OCI-M2 (cell line): ENCODE data around the gene HOXB1.
"Not testable (repeated sequence)": the region's sequence is repeated elsewhere in the genome, so short reads cannot be mapped to it uniquely, and the experiment has no call there.

Source experiments
- DNase-seq: peaks from one replicate; lab custom pipeline; 2025; ENCODE audit not compliant: unreplicated experiment; lab: John Stamatoyannopoulos, UW

HOXB1 gene

DNA sequence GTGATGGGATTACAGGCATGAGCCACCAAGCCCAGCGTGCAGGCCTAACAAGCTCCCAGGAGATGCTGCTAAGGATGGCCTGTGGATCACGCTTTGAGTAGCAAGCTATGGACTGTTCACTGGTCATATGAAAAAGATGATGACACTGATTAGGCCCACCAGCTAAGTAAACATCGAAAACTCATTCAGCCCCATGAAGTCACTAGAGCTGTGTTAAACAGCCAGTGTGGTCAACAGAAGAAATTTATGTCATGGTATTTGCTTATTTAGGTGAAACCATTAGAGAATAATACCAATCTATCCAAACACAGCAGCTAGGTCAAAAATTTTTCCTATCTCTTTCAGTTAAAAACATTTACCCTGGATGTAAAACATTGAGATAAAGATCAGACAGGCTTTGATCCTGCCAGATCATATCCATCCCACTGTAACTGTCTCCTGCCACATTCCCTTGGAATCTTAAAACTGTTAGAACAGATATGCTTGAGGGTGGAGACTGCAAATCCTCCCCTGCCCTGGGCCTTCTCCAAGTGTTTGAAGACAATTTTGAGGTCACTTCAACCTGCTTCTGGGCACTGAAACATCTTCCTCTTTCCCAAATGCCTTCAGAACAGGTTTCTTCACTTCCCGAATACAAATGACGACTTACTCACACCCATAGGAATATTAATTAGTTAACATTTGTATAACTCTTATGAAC is 30.9 kb downstream of the HOXB1 start:
- no peak for DNase-seq

DNA sequence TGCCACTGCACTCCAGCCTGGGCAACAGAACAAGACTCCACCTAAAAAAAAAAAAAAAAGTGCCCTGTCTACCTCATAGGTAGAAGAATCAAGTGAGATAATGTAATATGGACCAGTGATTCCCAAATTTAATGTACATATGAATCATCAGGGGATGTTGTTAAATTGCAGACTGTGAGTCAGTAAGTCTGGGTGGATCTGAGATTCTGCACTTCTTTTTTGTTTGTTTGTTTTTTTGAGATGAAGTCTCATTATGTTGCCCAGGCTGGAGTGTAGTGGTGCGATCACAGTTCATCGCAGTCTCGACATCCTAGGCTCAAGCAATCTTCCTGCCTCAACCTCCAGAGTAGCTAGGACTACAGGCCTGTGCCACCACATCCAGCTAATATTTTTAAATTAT is 31.6 kb downstream of the HOXB1 start:
- no peak for DNase-seq

DNA sequence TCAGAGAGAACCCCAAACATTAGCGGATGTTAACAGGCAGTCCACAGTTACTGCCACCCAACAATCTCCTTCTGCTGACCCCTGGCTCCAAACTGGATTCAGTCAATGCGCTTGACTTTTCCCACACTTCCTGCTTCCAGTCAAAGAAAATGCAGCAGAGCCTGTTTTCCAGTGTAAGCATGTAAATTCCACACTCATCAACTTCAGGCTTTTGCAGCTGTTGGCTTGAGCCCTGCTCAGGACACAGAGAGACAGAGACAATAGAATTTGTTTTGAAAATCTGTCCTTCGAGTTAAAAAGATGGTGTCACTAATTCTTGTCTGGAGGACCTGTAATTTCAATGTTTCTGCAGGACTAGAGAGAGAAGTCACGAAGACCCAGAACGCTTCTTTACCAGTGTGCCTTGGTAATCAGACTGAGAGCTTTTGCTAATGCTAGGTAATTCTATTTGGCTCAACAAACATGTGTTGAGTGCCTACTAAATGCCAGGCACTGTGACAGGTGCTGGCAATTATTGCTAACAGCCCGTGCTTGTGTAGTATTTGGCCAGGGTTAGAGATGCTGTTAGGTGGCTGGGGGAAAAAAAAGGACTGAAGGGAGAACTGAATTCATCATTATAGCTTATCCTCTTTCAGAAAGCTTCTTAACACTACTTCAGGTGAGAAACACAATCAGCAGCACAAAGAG is 32.5 kb downstream of the HOXB1 start:
- DNase-seq: no peak

DNA sequence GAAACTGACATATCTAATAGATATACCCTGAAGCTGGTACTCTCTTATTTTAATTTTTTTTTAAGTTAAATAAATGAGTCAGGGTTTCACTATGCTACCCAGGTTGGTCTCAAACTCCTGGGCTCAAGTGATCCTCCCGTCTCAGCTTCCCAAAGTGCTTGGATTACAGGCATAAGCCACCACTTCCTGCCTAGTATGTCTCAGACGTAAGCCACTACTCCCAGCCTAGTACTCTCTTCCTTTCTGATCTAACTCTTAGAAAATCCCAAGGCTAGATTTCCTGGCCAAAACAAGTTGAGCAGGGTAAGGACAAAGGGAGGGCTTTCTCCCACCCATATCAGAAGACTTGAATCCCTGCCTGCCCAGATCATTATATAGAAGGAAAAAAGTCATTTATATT is 33.7 kb downstream of the HOXB1 start:
- DNase-seq: no peak

DNA sequence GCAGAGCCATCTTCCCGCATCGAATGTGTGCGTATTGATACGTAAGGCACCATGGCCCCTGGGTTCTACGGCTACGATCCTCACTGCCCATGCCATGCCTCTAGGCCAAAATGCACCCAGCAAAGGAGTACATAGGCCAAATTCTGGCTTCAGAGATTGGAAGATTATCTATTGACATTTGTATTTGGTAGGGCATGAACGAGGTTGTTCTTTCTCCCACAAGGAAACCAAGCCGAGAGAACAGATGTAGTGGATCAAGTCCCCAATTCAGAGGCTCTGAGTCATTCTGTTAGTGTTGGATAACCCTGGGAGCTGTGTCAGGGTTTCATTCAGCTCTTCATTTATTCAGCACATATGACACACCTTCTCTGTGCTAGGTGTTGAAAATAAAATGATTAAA is 36.5 kb downstream of the HOXB1 start:
- no peak for DNase-seq

DNA sequence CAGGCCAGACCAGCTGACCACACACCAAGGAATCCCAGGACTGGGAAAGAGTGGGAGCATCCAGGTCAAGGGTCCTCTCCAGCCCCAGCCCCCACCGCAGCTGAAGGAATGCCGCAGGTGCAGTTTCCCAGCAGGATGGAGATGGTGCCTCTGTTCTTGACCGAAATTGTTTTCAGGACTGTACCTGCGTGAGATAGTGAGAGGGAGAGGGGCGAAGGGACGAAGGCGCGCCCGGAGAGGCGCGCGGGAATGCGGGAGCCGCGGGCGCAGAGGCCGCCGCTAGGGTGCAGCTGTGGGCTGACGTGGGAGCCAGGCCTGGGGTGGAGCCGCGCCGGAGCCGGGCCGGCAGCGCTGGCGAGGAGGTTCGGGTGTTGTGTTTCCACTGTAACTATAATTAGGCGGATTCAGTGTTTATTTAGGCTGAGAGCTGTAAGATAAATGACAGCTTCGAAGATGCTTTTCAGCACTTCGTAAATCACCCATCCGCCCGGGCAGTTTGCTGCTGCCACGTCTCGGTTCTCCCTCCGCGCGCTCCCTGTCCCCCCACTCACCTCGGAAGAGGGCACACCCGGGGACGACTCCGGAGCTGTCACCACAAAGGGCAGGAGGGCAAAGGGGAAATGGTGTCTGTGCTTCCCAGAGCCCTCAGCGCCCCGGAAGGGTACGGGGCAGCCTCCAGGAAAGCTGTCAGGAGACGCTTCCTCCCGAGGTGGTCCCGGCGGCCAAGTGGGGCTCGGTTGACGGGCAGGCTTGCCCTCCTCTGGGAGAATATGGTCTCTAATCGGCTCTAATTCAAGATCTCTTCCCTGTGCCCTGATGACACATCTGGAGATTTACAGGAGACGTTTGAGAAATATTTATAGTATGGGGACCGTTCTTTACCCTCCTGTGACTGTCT is 38.2 kb downstream of the HOXB1 start:
- DNase-seq: no peak

DNA sequence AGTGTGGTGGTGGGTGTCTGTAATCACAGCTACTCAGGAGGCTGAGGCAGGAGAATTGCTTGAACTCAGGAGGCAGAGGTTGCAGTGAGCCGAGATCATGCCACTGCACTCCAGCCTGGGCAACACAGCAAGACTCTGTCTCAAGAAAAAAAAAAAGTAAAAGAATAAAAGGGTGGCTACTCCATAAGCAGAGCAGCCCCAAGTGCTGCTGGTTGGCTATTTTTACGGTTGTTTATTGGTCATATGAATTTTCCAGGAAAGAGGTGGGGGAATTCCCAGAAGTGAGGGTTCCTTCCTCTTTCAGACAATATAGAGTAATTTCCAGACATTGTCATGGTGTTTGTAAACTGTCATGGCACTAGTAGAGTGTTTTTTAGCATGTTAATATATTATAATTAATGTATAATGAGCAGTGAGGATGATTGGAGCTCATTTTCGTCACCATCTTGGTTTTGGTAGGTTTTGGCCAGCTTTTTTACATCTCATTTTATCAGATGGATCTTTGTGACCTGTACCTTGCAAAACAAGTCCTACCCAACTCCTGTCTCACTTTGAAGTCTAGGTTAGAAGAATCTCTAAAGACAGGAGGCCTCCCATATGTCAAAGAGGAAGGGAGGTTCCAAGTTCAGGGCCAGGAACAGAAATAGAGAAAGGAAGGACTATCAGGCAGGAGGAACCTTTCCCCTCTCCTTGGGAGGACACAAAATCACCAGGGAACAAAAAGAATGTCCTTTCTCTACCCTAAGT is 39.1 kb downstream of the HOXB1 start:
- DNase-seq: no peak

DNA sequence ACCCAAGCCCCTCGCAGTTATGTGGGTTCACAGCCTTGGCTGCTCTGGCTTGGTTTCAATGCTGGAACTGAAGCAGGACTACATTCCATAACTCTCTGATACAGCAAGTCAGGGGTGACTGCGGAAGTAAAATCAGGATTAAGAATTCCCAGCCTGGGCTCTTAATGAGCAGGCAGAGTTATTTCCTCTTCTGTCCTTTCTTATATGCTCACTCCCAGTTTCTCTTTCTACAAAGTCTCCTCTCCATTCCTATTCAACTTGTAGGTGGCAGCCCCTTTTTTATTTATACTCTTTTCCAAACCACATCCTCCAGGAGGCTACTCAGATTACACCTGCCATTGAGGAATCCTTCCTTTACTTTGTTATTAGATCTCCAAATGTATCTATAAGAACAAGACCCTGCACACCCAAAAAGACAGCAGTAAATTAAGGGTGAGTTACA is 40.3 kb downstream of the HOXB1 start:
- no peak for DNase-seq

DNA sequence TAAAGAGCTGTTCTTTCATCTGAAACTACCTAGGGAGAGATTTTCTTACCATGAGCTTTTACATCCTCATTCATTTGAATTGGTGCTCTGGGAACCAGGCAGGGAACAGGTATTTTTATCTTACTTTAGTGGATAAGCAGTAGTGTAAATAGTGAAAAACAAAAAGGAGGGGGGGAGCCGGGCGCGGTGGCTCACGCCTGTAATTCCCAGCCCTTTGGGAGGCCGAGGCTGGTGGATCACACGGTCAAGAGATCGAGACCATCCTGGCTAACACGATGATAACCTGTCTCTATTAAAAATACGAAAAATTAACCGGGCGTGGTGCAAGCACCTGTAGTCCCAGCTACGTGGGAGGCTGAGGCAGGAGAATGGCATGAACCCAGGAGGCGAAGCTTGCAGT is 41.0 kb downstream of the HOXB1 start:
- no peak for DNase-seq

DNA sequence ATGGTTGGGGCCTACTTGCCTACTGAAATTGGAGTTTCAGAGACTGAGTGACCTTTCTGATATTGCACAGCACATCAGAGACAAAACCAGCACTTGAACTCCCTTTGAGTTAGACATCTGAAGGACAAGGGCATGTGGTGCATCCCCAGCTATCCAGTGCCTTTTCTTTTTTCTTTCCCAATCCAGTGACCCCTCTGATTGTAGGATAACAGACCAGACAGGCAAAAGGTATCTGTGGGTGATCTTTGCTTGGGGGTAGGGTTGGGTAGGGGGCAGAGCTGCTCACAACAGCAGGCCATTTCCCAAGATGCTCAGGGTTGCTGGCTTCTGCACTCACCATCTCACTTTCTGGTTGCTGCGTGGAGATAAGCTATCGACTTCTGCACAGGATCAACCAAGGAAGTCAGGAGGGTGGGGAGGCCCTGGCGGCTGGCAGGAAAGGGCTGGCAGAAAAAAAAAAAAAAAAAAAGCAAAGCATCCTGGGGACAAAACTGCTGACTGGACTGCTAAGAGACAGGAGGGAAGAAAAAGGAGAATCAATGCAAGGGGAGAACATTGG is 42.2 kb downstream of the HOXB1 start:
- DNase-seq: no peak

DNA sequence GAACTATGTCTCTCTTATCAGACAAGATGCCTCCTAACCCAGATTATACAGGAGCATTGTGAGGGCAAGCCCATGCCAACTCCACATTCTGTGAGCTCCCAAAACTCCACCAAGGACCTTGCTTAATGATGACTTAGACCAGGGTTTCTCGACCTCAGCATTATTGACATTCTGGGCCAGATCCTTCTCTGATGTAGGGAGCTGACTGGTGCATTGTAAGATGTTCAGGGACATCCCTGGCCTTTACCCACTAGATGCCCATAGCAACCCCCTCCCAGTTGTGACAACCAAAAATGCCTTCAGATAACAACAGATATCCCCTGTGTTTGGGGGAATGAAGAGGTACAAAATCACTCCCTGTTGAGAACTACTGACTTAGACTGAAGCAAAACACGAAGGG is 43.6 kb downstream of the HOXB1 start:
- DNase-seq: no peak

DNA sequence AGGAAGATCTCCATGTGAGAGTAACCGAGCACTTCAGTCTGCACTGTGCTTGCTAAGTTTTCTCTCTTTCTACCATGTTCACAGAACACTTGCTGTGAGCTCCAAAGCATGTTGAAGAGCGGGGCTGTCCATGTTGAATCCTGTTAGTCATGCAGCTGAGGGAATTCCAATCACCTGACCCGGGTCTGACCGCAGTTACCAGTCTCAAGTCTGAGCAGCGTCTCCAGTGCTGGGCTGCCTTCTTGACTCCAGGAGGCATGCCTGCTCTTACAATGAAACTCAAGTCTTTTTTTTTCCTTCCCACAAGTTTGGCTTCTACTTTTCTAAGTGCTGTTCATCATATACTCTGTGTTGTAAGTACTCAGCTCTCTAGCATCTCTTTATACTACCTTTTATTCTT is 44.3 kb downstream of the HOXB1 start:
- no peak for DNase-seq

DNA sequence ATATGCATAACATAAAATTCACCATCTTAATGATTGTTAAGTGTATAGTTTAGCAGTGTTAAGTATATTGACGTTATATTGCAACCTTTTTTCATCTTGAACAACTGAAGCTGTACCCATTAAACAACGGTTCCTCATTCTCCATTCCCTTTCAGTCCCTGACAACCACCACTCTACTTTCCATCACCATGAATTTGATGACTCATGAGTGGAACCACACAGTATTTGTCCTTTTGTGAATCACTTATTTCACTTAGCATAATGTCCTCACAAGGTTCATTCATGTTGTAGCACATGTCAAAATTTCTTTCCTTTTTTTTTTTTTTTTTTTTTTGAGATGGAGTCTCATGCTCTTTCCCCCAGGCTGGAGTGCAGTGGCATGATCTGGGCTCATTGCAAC is 46.0 kb downstream of the HOXB1 start:
- no peak for DNase-seq

DNA sequence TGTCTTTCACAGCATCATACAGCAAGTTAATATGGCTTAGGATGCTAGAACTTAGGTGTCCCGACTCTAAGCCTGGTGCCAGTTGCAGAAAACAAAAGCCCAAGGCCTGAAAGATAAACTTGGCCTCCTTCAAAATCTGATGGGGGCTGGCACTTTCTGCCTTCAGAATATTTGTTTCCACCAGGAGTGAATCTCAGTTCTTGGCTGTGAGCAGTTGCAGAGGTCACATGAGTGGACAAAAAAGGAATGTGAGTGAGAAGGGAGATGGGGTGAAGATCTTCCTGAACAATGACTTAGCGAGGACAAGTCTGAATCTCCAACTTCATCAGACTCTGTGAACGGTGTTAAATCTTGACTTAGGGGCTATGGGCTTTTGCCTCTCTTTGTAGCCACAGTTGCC is 46.6 kb downstream of the HOXB1 start:
- DNase-seq: no peak

DNA sequence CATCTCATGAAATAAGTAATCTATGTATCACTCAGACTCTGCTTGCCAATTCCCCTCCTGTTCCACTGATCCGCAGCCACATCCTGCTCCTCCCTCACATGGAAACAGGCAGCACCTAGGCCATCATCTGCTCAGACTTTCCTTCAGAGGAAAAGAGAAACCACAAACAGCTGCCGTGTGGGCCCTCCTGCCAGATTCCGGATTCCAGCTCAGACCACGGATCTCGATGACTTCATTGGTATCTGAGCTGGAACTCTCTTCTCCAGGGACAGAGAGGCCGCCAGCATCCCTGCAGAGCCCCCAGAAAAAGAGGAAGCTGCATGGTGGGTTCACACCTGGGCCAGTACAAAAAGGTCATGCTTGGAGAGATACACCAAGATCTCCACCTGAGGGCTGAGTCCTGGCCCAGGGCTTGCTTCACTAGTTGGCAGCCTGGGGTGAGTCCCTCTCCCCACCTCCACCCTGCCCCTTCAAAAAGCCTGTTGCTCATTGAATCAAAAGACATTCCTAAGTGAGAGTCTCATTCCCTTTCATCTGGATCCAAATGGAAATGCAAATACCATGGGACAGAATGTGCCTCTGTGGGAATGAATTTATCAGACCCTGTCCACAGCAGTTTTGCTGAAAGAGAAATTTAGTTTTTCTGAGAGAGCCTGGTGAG is 47.2 kb downstream of the HOXB1 start:
- DNase-seq: no peak

DNA sequence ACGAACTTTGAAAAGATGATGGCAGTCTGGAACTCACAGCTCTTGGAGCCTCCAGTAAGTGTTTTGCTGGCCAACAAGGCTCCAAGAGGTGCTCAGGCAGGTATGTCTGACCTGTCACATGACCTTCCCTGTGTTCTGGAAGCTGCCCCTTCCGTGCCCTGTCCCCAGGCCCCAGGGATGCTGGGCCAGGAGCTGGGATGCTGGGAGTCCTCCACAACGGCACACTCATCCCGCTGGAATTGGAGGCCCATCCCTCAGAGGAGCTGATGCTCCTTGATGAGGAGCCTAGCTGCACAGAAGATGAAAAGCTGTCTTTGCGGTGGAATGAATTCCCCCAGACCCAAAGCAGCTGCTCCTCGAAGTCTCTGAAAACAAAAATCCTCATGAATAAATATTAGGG is 47.8 kb downstream of the HOXB1 start:
- DNase-seq: no peak

DNA sequence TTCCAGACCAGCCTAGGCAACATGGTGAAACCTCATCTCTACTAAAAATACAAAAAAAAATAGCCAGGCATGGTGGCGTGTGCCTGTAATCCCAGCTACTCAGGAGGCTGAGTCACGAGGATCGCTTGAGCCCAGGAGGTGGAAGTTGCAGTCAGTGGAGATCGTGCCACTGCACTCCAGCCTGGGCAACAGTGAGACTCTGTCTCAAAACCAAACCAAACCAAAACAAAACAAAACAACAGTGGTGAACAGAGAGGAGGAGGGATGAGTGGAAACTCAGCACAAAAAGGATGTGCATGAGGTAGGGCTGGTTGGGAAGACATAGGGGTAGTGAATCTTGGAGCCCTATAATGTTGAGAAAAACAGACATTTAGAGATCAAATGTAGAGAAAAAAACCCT is 48.5 kb downstream of the HOXB1 start:
- DNase-seq: not testable (repeated sequence)

DNA sequence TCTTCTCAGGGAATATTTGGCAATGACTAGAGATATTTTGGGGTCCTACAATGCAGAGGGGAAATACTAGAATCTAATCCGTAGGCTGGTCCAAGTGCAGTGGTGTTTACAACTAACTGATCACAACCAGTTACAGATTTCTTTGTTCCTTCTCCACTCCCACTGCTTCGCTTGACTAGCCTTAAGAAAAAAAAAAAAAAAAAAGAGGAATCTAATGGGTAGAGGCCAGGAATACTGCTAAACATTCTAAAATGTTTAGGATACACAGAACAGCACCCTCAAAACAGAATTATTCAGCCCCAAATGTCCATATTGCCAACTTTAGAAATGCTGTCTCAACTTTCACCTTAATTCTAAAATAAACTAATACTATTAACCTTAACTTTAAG is 51.8 kb downstream of the HOXB1 start:
- DNase-seq: no peak
